Mesodermal cell (in vitro differentiated cells): ENCODE data around the gene DNAH7.

Experiments
- H3K27ac ChIP-seq: 2 replicates; pipeline ENCODE4 v1.7.0; 2013; ENCODE audit warnings: mild to moderate bottlenecking, low read depth, low read length, moderate library complexity; ENCODE audit not compliant: severe bottlenecking
- H3K36me3 ChIP-seq: 2 replicates; pipeline ENCODE4 v1.7.1; 2013; ENCODE audit warnings: mild to moderate bottlenecking, low read length, moderate library complexity; ENCODE audit not compliant: control insufficient read depth, insufficient read depth
- H3K4me1 ChIP-seq: one replicate; pipeline ENCODE4 v1.7.1; 2013; ENCODE audit warnings: mild to moderate bottlenecking, low read length; ENCODE audit not compliant: insufficient read depth, control insufficient read depth, poor library complexity, severe bottlenecking
- H3K4me3 ChIP-seq: 2 replicates; pipeline ENCODE4 v1.7.0; 2013; ENCODE audit warnings: low read length, control low read depth, mild to moderate bottlenecking; ENCODE audit not compliant: insufficient read depth, poor library complexity, severe bottlenecking; ENCODE audit errors: extremely low read depth
- H3K9me3 ChIP-seq: 2 replicates; pipeline ENCODE4 v1.7.1; 2013; ENCODE audit warnings: mild to moderate bottlenecking, low read length, moderate library complexity; ENCODE audit not compliant: control insufficient read depth
- WGBS, 2 experiments: methylation state at CpG; one replicate each; pipeline ENCODE4 v1.1.5; 2013; ENCODE audit warnings: missing lambda C conversion rate in 2 of 2; ENCODE audit not compliant: insufficient coverage in 2 of 2; 5-methylcytosine and 5-hydroxymethylcytosine counted together

The DNAH7 gene

DNA sequence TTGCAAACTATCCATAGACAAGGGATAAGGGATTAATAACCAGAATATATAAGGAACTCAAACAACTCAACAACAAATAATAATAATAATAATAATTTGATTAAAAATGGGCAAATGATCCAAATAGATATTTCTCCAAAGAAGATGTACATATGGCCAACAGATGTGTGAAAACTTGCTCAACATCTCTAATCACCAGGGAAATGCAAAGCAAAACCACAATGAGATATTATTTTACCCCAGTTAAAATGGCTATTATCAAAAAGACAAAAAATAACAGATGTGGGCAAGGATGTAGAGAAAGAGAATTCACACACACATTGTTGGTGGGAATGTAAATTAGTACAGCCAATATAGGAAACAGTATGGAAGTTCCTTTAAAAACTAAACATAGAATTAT is 26.9 kb downstream of the DNAH7 start:
- Histone ChIP-seq H3K9me3 (peaks cover 4% of the 10 kb centered on the region), H3K4me3 (no peak overlapping the region), H3K36me3 (no peaks in the 10 kb centered on the region), H3K27ac (no peak overlapping the region), H3K4me1 (no peaks in the 10 kb centered on the region)

DNA sequence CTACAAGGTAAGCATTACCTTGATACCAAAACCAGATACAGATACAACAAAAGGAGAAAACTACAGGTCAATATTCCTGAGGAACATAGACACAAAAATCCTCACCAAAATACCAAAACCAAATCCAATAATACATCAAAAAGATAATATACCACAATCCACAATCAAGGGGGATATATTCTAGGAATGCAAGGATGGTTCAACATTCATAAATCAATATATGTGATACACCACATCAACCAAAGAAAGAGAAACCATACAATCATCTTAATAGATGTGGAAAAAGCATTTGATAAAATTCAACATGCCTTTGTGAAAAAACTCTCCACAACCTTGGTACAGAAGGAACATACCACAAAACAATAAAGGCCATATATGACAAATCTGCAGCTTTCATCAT is 28.4 kb downstream of the DNAH7 start:
- no peak overlapping the region for H3K4me3 ChIP-seq
- H3K36me3 ChIP-seq: no peaks in the 10 kb centered on the region
- no peak overlapping the region for H3K27ac ChIP-seq
- no peaks in the 10 kb centered on the region for H3K4me1 ChIP-seq
- H3K9me3 ChIP-seq: peaks cover 4% of the 10 kb centered on the region

GRCh38 chr2:196036442-196036841 is 32.2 kb downstream of the DNAH7 start:
- Histone ChIP-seq H3K9me3 (peaks cover 4% of the 10 kb centered on the region), H3K4me3 (no peak overlapping the region)
- WGBS, 2 experiments: 85 to 100% methylated on average over 1 to 2 of the region's 2 CpGs

DNA sequence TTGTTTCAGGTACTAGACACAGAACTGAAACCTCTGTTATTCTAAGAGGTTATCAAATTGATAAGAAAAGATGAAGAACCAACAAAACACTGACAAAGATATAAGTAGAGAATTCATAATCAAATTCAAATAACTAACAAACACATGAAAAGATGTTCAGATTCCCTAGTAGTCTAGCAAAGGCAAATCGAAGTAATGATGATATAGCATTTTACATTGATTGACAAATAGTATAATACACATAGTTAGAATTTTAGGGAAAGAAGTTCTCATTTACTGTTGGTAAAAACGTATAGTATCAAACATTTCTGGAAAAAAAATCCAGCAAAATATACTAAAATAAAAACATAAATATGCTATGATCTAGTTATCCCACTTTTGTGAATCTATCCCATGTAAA is 50.6 kb downstream of the DNAH7 start:
- H3K4me1 ChIP-seq: no peaks in the 10 kb centered on the region
- no peaks in the 10 kb centered on the region for H3K36me3 ChIP-seq
- no CpG with 5 or more reads among the region's 2 CpGs for WGBS, 2 experiments
- H3K4me3 ChIP-seq: no peak overlapping the region
- H3K9me3 ChIP-seq: no peaks in the 10 kb centered on the region
- no peak overlapping the region for H3K27ac ChIP-seq

More at GRCh38 chr2:196036442-196036841, 32.2 kb downstream of the DNAH7 start:
- Histone ChIP-seq H3K4me1 (no peaks in the 10 kb centered on the region), H3K36me3 (no peaks in the 10 kb centered on the region), H3K27ac (no peak overlapping the region)

GRCh38 chr2:196012314-196012713 is 56.3 kb downstream of the DNAH7 start:
- Histone ChIP-seq H3K4me1 (no peaks in the 10 kb centered on the region), H3K36me3 (no peaks in the 10 kb centered on the region), H3K9me3 (no peaks in the 10 kb centered on the region), H3K27ac (no peak overlapping the region), H3K4me3 (no peak overlapping the region)
- 80% methylated on average over 1 of the region's 2 CpGs; no CpG with 5 or more reads in 1 of the 2 experiments for WGBS, 2 experiments

DNA sequence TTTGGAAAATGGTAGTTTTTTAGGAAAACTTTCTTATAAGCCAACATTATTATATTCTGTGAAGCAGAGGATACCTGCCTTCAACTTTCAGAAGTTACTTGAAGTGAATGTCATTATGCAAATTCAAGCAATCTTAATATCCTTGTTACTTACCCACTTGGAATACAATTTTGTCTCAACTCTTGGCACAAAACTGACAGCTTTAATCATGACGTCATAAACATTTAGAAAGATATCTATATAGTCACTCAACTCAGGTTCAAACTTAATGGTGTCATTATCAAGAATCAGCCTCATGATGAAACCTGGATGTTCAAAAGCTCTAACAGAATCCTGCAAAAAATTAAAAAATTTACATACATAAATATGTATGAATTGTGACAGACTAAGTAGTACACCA is 68.1 kb downstream of the DNAH7 start:
- no peak overlapping the region for H3K27ac ChIP-seq
- no peaks in the 10 kb centered on the region for H3K36me3 ChIP-seq
- H3K4me1 ChIP-seq: no peaks in the 10 kb centered on the region
- H3K9me3 ChIP-seq: no peaks in the 10 kb centered on the region
- 100% methylated on average over 1 of the region's 1 CpG; no CpG with 5 or more reads in 1 of the 2 experiments for WGBS, 2 experiments
- H3K4me3 ChIP-seq: no peak overlapping the region

GRCh38 chr2:195998070-195998469 is 70.6 kb downstream of the DNAH7 start:
- H3K36me3 ChIP-seq: no peaks in the 10 kb centered on the region
- no peaks in the 10 kb centered on the region for H3K4me1 ChIP-seq
- 85 to 90% methylated on average over 4 to 5 of the region's 8 CpGs for WGBS, 2 experiments
- no peak overlapping the region for H3K27ac ChIP-seq
- no peaks in the 10 kb centered on the region for H3K9me3 ChIP-seq
- H3K4me3 ChIP-seq: no peak overlapping the region

DNA sequence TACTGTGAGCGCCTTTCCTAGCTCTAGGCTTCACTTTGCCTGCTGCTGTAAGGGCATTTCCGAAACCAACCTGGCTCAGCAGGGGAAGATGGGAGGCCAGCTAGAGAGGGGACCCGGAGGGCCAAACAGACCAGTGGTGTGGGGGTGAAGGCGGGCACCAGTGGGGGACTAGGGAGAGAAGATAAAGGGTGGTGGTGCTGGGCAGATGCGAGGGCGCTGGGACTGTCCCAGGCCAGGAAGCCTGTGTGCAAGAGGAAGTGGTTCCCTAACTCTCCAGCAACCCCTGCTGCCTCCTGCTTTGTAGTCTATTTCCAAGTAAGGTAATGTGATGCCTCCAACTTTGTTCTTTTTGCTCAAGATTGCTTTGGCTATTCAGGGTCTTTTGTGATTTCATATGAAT is 73.1 kb downstream of the DNAH7 start:
- H3K9me3 ChIP-seq: no peaks in the 10 kb centered on the region
- no peak overlapping the region for H3K27ac ChIP-seq
- WGBS, 2 experiments: 79 to 100% methylated on average over 3 to 5 of the region's 6 CpGs
- H3K4me3 ChIP-seq: no peak overlapping the region
- H3K36me3 ChIP-seq: no peaks in the 10 kb centered on the region
- H3K4me1 ChIP-seq: no peaks in the 10 kb centered on the region

GRCh38 chr2:195993623-195994022 is 75.0 kb downstream of the DNAH7 start:
- H3K9me3 ChIP-seq: no peaks in the 10 kb centered on the region
- no peaks in the 10 kb centered on the region for H3K4me1 ChIP-seq
- H3K4me3 ChIP-seq: no peak overlapping the region
- 100% methylated on average over 1 of the region's 2 CpGs; no CpG with 5 or more reads in 1 of the 2 experiments for WGBS, 2 experiments
- H3K36me3 ChIP-seq: no peaks in the 10 kb centered on the region
- H3K27ac ChIP-seq: no peak overlapping the region

DNA sequence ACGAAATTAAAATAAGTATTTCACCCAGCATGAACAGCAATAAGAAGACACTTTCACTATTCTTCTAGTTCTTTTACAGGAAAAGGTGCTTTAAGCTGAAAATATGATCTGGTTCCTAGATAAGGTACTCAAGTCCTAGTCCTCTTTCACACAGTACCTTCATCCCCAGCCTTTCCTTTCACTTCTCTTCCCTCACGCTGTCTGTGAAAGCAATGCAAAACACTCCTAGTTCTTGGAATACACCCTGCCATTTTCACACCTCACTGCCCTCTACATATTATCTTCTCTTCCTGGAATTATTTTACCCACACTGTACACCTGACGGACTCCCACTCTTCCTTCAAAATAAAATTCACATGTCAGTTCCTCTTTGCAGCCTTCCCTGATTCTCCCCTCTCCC is 82.9 kb downstream of the DNAH7 start:
- Histone ChIP-seq H3K4me1 (no peaks in the 10 kb centered on the region), H3K36me3 (no peaks in the 10 kb centered on the region), H3K27ac (no peak overlapping the region), H3K9me3 (no peaks in the 10 kb centered on the region), H3K4me3 (no peak overlapping the region)
- 78 to 100% methylated on average over 2 of the region's 3 CpGs for WGBS, 2 experiments

- WGBS, 2 experiments: 62 to 64% methylated on average over 2 of the region's 2 CpGs
- Histone ChIP-seq H3K4me3 (no peak overlapping the region), H3K4me1 (no peaks in the 10 kb centered on the region), H3K27ac (no peak overlapping the region), H3K36me3 (no peaks in the 10 kb centered on the region), H3K9me3 (no peaks in the 10 kb centered on the region)
These were observed 83.5 kb downstream of the DNAH7 start for GRCh38 chr2:195984923-195985726.
